H1 (cell line): ENCODE results near the gene PRICKLE3. TPM values are rescaled to one million over a fixed set of nuclear protein-coding genes. Genes with fewer than 3 reads are reported as not detected.

Experiments
- BACH1 ChIP-seq: IDR thresholded peaks from 2 replicates; pipeline ENCODE4 v1.6.1; 2012; ENCODE audit warnings: low read length, improper control_type of control experiment
- RBBP5 ChIP-seq: IDR thresholded peaks from 2 replicates; pipeline ENCODE4 v1.7.1; 2012; ENCODE audit warnings: low read depth, mild to moderate bottlenecking, inconsistent platforms, low read length, moderate library complexity, borderline replicate concordance
- TAF1 ChIP-seq: IDR thresholded peaks from 2 replicates; pipeline ENCODE4 v1.6.1; 2011; ENCODE audit warnings: mild to moderate bottlenecking, low read depth, low read length
- polyA plus RNA-seq, 7 experiments: library from polyadenylated mRNA; depleted of rRNA in 3 of 7; stranded (reverse) in 5 of 7; unstranded in 2 of 7; fragments of >200 nt in 5 of 7; fragments of 200-250 nt in 2 of 7; gene quantifications; 1 replicate in 5 of 7; 2 replicates in 1 of 7; 4 replicates in 1 of 7; pipeline versions ENCODE4 v1.2.1 to v1.2.3, GENCODE V29; 2011 to 2013; ENCODE audit warnings: missing spikeins in 2 of 7, mixed read lengths in 2 of 7
- total RNA-seq: library from RNA; stranded (reverse); fragmentation: NEBNext Ultra II Directional; extraction: Animal tissue kit (Norgen Biotek cat#: 25700); gene quantifications from 2 replicates; pipeline ENCODE4 v1.2.1, GENCODE V29; 2021

The PRICKLE3 gene
- total and polyA plus RNA-seq, 2 of the 8 experiments (the other 6 are each of a cell fraction or from before 2014, with no cell fraction given): 9.1 to 10.6 TPM

GRCh38 chrX:49197543-49198087 lies 11.4 kb upstream of the PRICKLE3 start (continued):
- TF ChIP-seq BACH1: no peak
- no peak for TF ChIP-seq TAF1
- TF ChIP-seq RBBP5: no peak
